GM21526 (cell line): Measurements from ENCODE around the gene CLEC14A.

Experiments
- ATAC-seq: cut with Tn5 transposase; IDR thresholded peaks from one replicate; pipeline ENCODE4 v1.9.1; 2021; ENCODE audit warnings: moderate library complexity; ENCODE audit not compliant: unreplicated experiment, low FRiP score

CLEC14A gene

GRCh38 chr14:38250331-38250730 is 5.6 kb downstream of the CLEC14A start:
- ATAC-seq: no peak

GRCh38 chr14:38248321-38249028 is 7.4 kb downstream of the CLEC14A start:
- no peak for ATAC-seq

- ATAC-seq: no peak
Measured at GRCh38 chr14:38243696-38244240, 12.1 kb downstream of the CLEC14A start.

DNA sequence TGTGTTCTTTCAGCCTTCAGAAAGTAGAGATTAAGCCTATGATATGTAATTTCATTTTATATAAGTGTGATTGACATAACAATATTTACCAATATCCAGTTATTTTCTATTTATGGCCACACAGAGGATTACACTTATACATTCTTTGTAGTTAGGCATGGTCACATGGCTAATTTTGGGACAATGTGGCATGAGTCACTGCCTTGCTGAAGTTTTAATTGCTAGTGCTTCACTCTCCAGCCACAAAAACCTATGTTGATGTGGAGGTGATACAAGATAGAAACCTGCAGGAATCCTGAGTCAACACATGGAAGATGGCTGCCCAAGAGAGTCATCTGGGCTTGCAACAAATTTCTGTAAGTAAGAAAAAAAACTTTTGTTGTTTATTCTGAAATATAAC is 17.0 kb downstream of the CLEC14A start:
- no peak for ATAC-seq

DNA sequence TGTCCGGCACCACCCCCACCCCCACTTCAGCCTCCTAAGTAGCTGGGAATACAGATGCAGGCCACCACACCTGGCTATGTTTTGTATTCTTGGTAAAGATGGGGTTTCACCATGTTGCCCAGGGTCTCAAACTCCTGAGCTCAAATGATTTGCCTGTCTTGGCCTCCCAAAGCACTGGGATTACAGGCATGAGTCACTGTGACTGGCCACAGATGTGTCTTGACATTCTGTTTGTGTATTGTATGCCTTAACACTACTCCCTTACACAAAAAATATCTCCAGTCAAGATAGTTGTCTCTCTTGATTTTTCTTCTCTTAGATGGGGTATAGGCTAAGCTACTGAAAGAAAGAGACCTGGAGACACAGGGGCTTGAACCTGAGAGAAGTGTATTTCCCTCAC is 17.6 kb downstream of the CLEC14A start:
- ATAC-seq: no peak

- no peak for ATAC-seq
Measured at GRCh38 chr14:38233218-38233617, 22.7 kb downstream of the CLEC14A start.

DNA sequence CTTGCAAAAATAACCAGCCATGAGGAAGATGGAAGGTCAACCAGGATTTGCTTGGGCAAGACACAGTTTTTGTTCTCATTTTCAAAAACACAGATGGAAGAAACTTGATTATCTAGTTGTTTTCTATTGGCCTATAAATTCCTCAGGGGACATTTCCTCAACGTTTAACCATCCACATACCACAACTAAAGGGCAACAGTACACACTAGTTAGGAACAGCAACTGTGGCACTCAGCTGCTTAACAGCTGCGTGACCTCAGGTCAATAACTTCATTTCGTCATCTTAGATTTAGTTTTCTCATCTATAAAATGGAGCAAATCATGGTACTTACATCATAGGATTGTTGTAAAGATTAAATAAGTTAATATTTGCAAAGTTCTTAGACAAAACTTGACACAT is 29.5 kb downstream of the CLEC14A start:
- ATAC-seq: no peak

DNA sequence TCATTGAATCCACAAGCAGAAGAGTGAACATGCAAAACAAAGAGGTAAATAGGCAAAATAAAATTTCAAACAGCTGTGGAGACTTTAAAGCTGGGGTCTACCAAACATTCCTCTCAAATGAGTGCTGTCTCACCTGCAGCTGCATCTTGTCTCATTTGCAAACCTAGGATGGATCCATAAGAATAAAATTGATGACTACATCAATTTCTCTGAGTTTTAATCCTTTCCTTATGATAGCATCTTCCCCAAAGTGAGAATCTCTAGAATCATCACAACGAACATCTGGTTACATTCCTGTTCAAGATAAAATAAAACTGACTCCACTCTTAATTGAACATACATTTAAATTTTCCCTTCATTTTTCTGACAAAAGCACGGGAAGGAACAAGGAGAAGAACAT is 29.9 kb downstream of the CLEC14A start:
- no peak for ATAC-seq

- no peak for ATAC-seq
Measured at GRCh38 chr14:38224338-38224737, 31.6 kb downstream of the CLEC14A start.

DNA sequence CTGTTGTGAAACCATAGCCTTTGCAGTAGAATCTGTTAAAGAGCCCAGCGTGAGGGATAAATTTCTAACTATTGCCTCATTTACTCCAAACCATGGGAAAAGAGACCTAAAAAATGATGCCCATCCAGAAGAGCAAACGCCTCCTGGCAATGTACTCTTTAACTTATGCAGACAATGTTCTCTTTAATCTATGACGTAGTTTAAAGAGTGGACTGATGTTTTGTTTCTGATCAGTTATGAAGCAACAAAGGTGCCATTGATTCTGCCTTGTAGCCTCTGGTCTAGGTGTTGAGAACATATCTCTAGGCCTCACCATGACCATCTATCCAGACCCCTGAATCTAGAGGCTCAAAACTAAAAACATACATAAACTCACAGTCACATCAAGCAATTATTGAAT is 34.8 kb downstream of the CLEC14A start:
- no peak for ATAC-seq

- ATAC-seq: no peak
Measured at GRCh38 chr14:38217553-38217952, 38.3 kb downstream of the CLEC14A start.

- no peak for ATAC-seq
Measured at GRCh38 chr14:38213001-38213400, 42.9 kb downstream of the CLEC14A start.

- no peak for ATAC-seq
Measured at GRCh38 chr14:38212111-38212510, 43.8 kb downstream of the CLEC14A start.

DNA sequence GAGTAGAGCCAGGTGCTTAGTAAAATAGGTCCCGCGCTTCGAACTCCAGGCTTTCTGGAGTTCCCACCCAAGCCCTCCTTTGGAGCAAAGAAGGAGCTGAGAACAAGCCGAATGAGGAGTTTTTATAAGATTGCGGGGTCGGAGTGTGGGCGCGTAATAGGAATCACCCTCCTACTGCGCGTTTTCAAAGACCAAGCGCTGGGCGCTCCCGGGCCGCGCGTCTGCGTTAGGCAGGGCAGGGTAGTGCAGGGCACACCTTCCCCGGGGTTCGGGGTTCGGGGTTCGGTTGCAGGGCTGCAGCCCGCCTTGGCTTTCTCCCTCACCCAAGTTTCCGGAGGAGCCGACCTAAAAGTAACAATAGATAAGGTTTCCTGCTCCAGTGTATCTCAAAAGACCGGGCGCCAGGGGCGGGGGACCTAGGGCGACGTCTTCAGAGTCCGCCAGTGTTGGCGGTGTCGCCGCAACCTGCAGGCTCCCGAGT is 44.6 kb downstream of the CLEC14A start:
- ATAC-seq: no peak

- no peak for ATAC-seq
Measured at GRCh38 chr14:38210587-38211216, 45.2 kb downstream of the CLEC14A start.

DNA sequence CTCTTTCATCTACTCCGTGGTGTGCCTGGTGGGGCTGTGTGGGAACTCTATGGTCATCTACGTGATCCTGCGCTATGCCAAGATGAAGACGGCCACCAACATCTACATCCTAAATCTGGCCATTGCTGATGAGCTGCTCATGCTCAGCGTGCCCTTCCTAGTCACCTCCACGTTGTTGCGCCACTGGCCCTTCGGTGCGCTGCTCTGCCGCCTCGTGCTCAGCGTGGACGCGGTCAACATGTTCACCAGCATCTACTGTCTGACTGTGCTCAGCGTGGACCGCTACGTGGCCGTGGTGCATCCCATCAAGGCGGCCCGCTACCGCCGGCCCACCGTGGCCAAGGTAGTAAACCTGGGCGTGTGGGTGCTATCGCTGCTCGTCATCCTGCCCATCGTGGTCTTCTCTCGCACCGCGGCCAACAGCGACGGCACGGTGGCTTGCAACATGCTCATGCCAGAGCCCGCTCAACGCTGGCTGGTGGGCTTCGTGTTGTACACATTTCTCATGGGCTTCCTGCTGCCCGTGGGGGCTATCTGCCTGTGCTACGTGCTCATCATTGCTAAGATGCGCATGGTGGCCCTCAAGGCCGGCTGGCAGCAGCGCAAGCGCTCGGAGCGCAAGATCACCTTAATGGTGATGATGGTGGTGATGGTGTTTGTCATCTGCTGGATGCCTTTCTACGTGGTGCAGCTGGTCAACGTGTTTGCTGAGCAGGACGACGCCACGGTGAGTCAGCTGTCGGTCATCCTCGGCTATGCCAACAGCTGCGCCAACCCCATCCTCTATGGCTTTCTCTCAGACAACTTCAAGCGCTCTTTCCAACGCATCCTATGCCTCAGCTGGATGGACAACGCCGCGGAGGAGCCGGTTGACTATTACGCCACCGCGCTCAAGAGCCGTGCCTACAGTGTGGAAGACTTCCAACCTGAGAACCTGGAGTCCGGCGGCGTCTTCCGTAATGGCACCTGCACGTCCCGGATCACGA is 46.0 kb downstream of the CLEC14A start:
- no peak for ATAC-seq

DNA sequence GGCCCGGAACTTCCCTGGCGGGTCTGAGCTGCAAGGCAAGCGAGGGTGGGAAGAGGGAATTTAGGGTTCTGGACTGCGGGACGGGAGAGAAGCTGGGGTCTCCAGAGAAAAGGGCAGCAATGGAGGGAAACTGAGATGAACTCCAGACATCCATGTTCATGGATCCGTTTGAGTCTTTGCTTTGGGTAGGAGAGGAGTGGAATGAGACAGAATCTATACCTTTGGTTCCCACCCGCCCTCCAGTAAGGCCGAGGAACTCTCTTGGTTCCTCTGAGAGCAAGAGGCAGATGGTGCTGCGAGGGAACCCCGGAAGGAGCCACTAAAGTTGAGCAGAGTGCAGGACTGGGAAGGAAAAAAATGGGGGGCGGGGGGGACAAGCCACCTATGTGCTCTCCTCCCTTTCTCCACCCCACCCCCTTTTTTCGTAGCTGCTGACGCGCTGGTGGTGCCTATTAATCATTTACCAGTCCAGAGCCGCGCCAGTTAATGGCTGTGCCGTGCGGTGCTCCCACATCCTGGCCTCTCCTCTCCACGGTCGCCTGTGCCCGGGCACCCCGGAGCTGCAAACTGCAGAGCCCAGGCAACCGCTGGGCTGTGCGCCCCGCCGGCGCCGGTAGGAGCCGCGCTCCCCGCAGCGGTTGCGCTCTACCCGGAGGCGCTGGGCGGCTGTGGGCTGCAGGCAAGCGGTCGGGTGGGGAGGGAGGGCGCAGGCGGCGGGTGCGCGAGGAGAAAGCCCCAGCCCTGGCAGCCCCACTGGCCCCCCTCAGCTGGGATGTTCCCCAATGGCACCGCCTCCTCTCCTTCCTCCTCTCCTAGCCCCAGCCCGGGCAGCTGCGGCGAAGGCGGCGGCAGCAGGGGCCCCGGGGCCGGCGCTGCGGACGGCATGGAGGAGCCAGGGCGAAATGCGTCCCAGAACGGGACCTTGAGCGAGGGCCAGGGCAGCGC is 47.0 kb downstream of the CLEC14A start:
- no peak for ATAC-seq

DNA sequence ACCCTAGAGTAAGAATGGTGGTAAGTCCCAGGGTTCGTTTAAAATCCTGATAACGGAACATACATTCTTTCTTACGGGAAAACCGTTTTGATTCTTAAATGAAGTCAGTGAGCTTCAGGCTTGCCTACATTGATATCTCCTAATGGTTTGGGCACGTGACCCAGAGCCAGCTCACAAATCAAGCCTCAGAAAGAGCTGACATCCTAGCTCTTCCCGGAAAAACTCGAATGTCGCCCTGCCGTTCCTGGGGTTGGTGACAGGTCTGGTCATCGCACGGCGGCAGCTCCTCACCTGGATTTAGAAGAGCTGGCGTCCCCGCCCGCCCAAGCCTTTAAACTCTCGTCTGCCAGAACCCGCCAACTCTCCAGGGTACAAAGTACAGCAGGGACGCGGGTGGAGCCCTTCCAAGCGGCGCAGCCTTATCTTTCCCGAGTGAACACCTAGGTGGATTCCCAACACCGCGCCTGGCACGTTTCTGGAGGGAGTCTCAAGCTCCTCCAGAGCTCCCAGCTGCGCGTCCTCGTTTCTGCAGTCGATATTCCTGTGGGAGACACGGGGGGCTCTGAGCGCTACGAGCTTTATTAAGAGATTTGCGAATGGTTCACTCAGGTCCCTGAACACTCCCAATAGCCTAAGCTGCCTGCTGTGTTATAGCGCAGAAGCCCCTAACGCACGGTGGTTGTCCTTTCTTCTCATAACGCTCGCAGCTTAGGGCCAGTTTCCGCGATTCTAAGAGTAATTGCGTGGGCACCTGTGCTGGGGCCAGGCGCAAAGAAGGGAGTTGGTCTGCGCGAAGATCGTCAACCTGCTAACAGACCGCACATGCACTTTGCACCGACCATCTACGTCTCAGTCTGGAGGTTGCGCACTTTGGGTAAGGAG is 47.9 kb downstream of the CLEC14A start, which contains the start of gene SSTR1:
Gene SSTR1, plus strand, starts transcription at position 169 of the 882 bp plus-strand sequence. CDS start 1,486 bp downstream, outside the sequence.
- no peak for ATAC-seq

GRCh38 chr14:38207377-38207735 is 48.5 kb downstream of the CLEC14A start:
- no peak for ATAC-seq
